DND-41 (cell line): ENCODE results near the gene GATD1.

Source experiments
- ATAC-seq: fragments of 200-7000 bp; cut with Tn5 transposase; 3 replicates; pipeline ENCODE4 v1.9.1; 2021; ENCODE audit warnings: low read depth; ENCODE audit not compliant: insufficient read depth
- DNase-seq: peaks from one replicate; pipeline ENCODE4 v3.0.0-alpha.2; 2020
- H2AFZ ChIP-seq: 2 replicates; pipeline ENCODE4 v1.6.0; 2012; ENCODE audit warnings: low read depth, low read length
- H3K27ac ChIP-seq: 2 replicates; pipeline ENCODE4 v1.5.1; 2012; ENCODE audit warnings: low read length, inconsistent platforms
- H3K27me3 ChIP-seq: fragments of 200-600 bp; sonication (generic); 2 replicates; pipeline ENCODE4 v1.6.0; 2012; ENCODE audit warnings: low read length, mild to moderate bottlenecking, inconsistent platforms; ENCODE audit not compliant: insufficient read depth, poor library complexity
- H3K36me3 ChIP-seq: 2 replicates; pipeline ENCODE4 v1.5.1; 2012; ENCODE audit warnings: low read length, inconsistent platforms; ENCODE audit not compliant: insufficient read depth
- H3K4me1 ChIP-seq: 2 replicates; pipeline ENCODE4 v1.5.1; 2012; ENCODE audit warnings: mild to moderate bottlenecking, low read length; ENCODE audit not compliant: insufficient read depth
- H3K4me2 ChIP-seq: 2 replicates; pipeline ENCODE4 v1.6.0; 2012; ENCODE audit warnings: mild to moderate bottlenecking, moderate library complexity, low read length, inconsistent platforms; ENCODE audit not compliant: insufficient read depth
- H3K4me3 ChIP-seq, 2 experiments: fragments of 200-600 bp in 1 of 2; shearing (Covaris generic) in 1 of 2; 2 replicates each; pipeline ENCODE4 v1.5.1; 2012 to 2016; ENCODE audit warnings: inconsistent platforms in 2 of 2, low read length in 2 of 2, mild to moderate bottlenecking in 2 of 2, low read depth in 1 of 2, moderate library complexity in 1 of 2
- H3K79me2 ChIP-seq: 2 replicates; pipeline ENCODE4 v1.6.0; 2012; ENCODE audit warnings: low read length, inconsistent platforms; ENCODE audit not compliant: insufficient read depth
- H3K9ac ChIP-seq: 2 replicates; pipeline ENCODE4 v1.6.0; 2012; ENCODE audit warnings: low read depth, mild to moderate bottlenecking, inconsistent platforms, low read length, moderate library complexity
- H3K9me3 ChIP-seq: 2 replicates; pipeline ENCODE4 v1.5.1; 2012; ENCODE audit warnings: low read length, moderate library complexity, mild to moderate bottlenecking, inconsistent platforms; ENCODE audit not compliant: insufficient read depth, severe bottlenecking
- H4K20me1 ChIP-seq: 2 replicates; pipeline ENCODE4 v1.6.0; 2012; ENCODE audit warnings: low read length; ENCODE audit not compliant: insufficient read depth
- CTCF ChIP-seq: IDR thresholded peaks from 2 replicates; pipeline ENCODE4 v1.5.1; 2012; ENCODE audit warnings: borderline replicate concordance, low read length, moderate library complexity, mild to moderate bottlenecking; ENCODE audit not compliant: poor library complexity, severe bottlenecking; ENCODE audit errors: extremely low read depth
- EZH2 ChIP-seq: IDR thresholded peaks from 3 replicates; pipeline ENCODE4 v1.6.1; 2012; ENCODE audit warnings: borderline replicate concordance, low read depth, mild to moderate bottlenecking, moderate library complexity, low read length, inconsistent platforms; ENCODE audit not compliant: severe bottlenecking

GATD1 gene

GRCh38 chr11:800473-800872 lies 23.2 kb upstream of the GATD1 start:
- no peak overlapping the region for H3K9ac ChIP-seq
- H3K79me2 ChIP-seq, result peaks cover 51% of the 10 kb centered on the region
- H4K20me1 ChIP-seq, result peaks cover 61% of the 10 kb centered on the region
- no peak overlapping the region for H2AFZ ChIP-seq
- H3K27ac ChIP-seq, result no peak overlapping the region
- ATAC-seq, result no peak
- H3K36me3 ChIP-seq, result peaks cover 53% of the 10 kb centered on the region
- no peaks in the 10 kb centered on the region for H3K9me3 ChIP-seq
- H3K27me3 ChIP-seq, result no peaks in the 10 kb centered on the region
- TF ChIP-seq EZH2, result no peak
- TF ChIP-seq CTCF, result no peak
- H3K4me1 ChIP-seq, result peaks cover 66% of the 10 kb centered on the region
- DNase-seq, result no peak
- H3K4me3 ChIP-seq, result no peak overlapping the region
- H3K4me2 ChIP-seq, result no peak overlapping the region

- Histone ChIP-seq H3K79me2 (peaks cover 54% of the 10 kb centered on the region), H3K9ac (no peak overlapping the region), H3K27me3 (no peaks in the 10 kb centered on the region), H3K36me3 (peaks cover 53% of the 10 kb centered on the region), H4K20me1 (peaks cover 66% of the 10 kb centered on the region), H2AFZ (no peak overlapping the region), H3K4me1 (peaks cover 71% of the 10 kb centered on the region), H3K27ac (no peak overlapping the region), H3K4me2 (no peak overlapping the region), H3K9me3 (no peaks in the 10 kb centered on the region), H3K4me3 (no peak overlapping the region)
- ATAC-seq (no peak), DNase-seq (no peak)
- no peak for TF ChIP-seq CTCF
- no peak for TF ChIP-seq EZH2
Observed at GRCh38 chr11:799641-800316, 22.5 kb upstream of the GATD1 start.

- H3K9ac ChIP-seq, result peak within 1 kb of the TSS; percentile 86
- peak within 1 kb of the TSS; percentile 84 for H3K27ac ChIP-seq
- no peaks in the 10 kb centered on the region for H3K27me3 ChIP-seq
- peak within 1 kb of the TSS; percentile 97 for H3K4me2 ChIP-seq
- H4K20me1 ChIP-seq, result peaks cover 65% of the 10 kb centered on the region
- H3K4me3 ChIP-seq, result peak within 1 kb of the TSS; percentile 67 to 98
- peak within 1 kb of the TSS; percentile 80 for H2AFZ ChIP-seq
- DNase-seq (peak; percentile 81), ATAC-seq (peak; percentile 50)
- H3K36me3 ChIP-seq, result peaks cover 59% of the 10 kb centered on the region
- TF ChIP-seq CTCF (peak; percentile 84), EZH2 (no peak)
- peaks cover 59% of the 10 kb centered on the region for H3K4me1 ChIP-seq
- H3K9me3 ChIP-seq, result no peaks in the 10 kb centered on the region
- H3K79me2 ChIP-seq, result peaks cover 38% of the 10 kb centered on the region
Observed at GRCh38 chr11:798093-798713, 20.9 kb upstream of the GATD1 start, which contains the start of gene SLC25A22. SLC25A22 (minus strand) TSS chr11:798281; CDS start chr11:795006, 3,275 bp downstream.
